Adrenal gland (tissue), 12 donors: ENCODE measurements around the gene RHEX. TPM values are rescaled to one million over a fixed set of nuclear protein-coding genes. Genes with fewer than 3 reads are reported as not detected.

Experiments used
- DNase-seq, 7 donors: peaks; one replicate each; pipeline ENCODE4 v3.0.0-alpha.2; 2019 to 2020
- H3K27ac ChIP-seq, 5 donors: fragments of 200-600 bp; sonication (generic) in 4 of 5; 1 replicate in 3 of 5; 2 replicates in 2 of 5; pipeline versions ENCODE4 v1.5.1 to v1.8.0; 2016 to 2020; ENCODE audit warnings: mild to moderate bottlenecking in 1 of 5
- H3K27me3 ChIP-seq: fragments of 200-600 bp; 2 replicates; pipeline ENCODE4 v1.8.0; 2021
- H3K36me3 ChIP-seq, 2 donors: fragments of 200-600 bp; replicated peaks in 1 of 2; 1 replicate in 1 of 2; 2 replicates in 1 of 2; pipeline versions ENCODE4 v1.5.1 to v1.8.0; 2018 to 2022
- H3K4me1 ChIP-seq, 2 donors: fragments of 200-600 bp; replicated peaks in 1 of 2; 1 replicate in 1 of 2; 2 replicates in 1 of 2; pipeline versions ENCODE4 v1.5.1 to v1.8.0; 2018 to 2021
- H3K4me3 ChIP-seq, 4 donors: fragments of 200-600 bp; sonication (generic) in 3 of 4; one replicate each; pipeline ENCODE4 v1.5.1; 2016 to 2018
- H3K9me3 ChIP-seq, 3 donors: fragments of 200-600 bp; sonication (generic) in 1 of 3; replicated peaks in 1 of 3; 1 replicate in 2 of 3; 2 replicates in 1 of 3; pipeline versions ENCODE4 v1.5.1 to v1.8.0; 2016 to 2021
- POLR2A ChIP-seq, 2 donors: fragments of 450-650 bp; IDR thresholded peaks; one replicate each; pipeline ENCODE4 v1.6.1; 2017; ENCODE audit warnings: antibody characterized with exemption in 2 of 2, mild to moderate bottlenecking in 2 of 2, moderate library complexity in 1 of 2
- WGBS, 4 donors: extraction: QIAGEN DNeasy Blood & Tissue Kit in 2 of 4; methylation state at CpG; one replicate each; pipeline versions ENCODE4 v1.1.5 to v1.1.7; 2013 to 2017; 5-methylcytosine and 5-hydroxymethylcytosine counted together
- intact Hi-C, 2 donors: fragments of 100-400 bp; cut with DNase I; formaldehyde crosslinking; loops; one replicate each; pipeline versions ENCODE4 v1.14.1 to v1.15.0; 2022 to 2023
- polyA plus RNA-seq, 3 donors: library from polyadenylated mRNA; stranded (reverse); fragments of 200-250 nt in 2 of 3; fragments of 350-450 nt in 1 of 3; fragmentation: Illumina TruSeq in 1 of 3; extraction: RNeasy Lipid Tissue Mini Kit (QIAGEN cat#74804) in 1 of 3; gene quantifications; one replicate each; pipeline ENCODE4 v1.2.3, GENCODE V29; 2013 to 2014
- total RNA-seq, 9 donors: library from RNA; depleted of rRNA in 4 of 9; stranded (reverse); fragments of >200 nt in 4 of 9; fragments of 120-200 nt in 1 of 9; fragmentation: NEBNext Ultra II Directional in 1 of 9; extraction: Animal tissue kit (Norgen Biotek cat#: 25700) in 1 of 9; gene quantifications; one replicate each; pipeline versions ENCODE4 v1.1.0 to v1.2.4, GENCODE V29; 2013 to 2023
- TF ChIP-seq, protein P1 (sequence below), 6 experiments: fragments of 450-650 bp in 4 of 6; fragments of 200-600 bp in 2 of 6; sonication (generic) in 1 of 6; IDR thresholded peaks; 1 replicate in 5 of 6; 2 replicates in 1 of 6; pipeline versions ENCODE4 v1.5.1 to v1.8.0; 2016 to 2021; ENCODE audit warnings: antibody characterized with exemption in 6 of 6, mild to moderate bottlenecking in 2 of 6, moderate library complexity in 1 of 6
- donor health status: healthy with polysubstance abuse.
- donor health status: Bipolar disorder and iron deficiency.
- donor health status: DM: yes; HTN: yes; CAD: no.
- donor health status: DM: no; HTN: no; CAD: no.
- donor health status: DM: no; HTN: no; CAD: no.
- donor health status: DM: yes; HTN: yes; CAD: no.

Gene RHEX
- total and polyA plus RNA-seq, 12 donors: 0.13 to 0.33 (median 0.17) TPM; not detected in 9

DNA sequence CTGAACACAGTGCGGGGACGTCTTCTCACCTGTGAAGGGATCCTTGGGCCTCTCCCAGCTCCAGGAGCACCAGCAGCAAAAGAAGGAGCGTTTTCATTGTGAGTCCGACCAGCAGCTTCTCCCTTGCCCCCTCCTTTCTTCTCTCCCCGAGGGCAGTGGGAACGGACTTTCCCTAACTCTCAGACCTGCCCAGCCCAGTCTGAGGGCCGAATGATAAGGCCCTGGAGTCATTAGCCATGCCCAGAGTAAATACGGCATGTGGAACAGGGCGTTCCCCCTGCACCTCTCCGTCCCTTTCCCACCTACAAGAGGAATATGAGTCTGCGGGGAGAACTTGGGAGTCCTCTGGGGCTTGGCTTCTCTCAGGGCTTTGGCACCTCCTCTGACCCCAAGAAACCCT is 29.3 kb upstream of the RHEX start, which contains the start of gene CTSE:
TSS of gene CTSE (minus strand) at position 201 of the 400 bp plus-strand sequence. CDS start at position 97, 104 bp downstream.
- Histone ChIP-seq H3K36me3 (no peaks in the 10 kb centered on the region), H3K27me3 (peaks cover 5% of the 10 kb centered on the region), H3K27ac (no peak within 1 kb of the TSS), H3K9me3 (no peaks in the 10 kb centered on the region), H3K4me3 (no peak within 1 kb of the TSS), H3K4me1 (no peaks in the 10 kb centered on the region)
- TF ChIP-seq, protein P1, sequence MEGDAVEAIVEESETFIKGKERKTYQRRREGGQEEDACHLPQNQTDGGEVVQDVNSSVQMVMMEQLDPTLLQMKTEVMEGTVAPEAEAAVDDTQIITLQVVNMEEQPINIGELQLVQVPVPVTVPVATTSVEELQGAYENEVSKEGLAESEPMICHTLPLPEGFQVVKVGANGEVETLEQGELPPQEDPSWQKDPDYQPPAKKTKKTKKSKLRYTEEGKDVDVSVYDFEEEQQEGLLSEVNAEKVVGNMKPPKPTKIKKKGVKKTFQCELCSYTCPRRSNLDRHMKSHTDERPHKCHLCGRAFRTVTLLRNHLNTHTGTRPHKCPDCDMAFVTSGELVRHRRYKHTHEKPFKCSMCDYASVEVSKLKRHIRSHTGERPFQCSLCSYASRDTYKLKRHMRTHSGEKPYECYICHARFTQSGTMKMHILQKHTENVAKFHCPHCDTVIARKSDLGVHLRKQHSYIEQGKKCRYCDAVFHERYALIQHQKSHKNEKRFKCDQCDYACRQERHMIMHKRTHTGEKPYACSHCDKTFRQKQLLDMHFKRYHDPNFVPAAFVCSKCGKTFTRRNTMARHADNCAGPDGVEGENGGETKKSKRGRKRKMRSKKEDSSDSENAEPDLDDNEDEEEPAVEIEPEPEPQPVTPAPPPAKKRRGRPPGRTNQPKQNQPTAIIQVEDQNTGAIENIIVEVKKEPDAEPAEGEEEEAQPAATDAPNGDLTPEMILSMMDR (IDR thresholded peaks at IDR 0.05): no peak
- TF ChIP-seq POLR2A (IDR thresholded peaks at IDR 0.05): no peak
- no peak for DNase-seq
- WGBS, 4 donors: 84 to 91% (median 88%) methylated on average over 10 to 11 of the region's 11 CpGs
- intact Hi-C loops: no loop called here

DNA sequence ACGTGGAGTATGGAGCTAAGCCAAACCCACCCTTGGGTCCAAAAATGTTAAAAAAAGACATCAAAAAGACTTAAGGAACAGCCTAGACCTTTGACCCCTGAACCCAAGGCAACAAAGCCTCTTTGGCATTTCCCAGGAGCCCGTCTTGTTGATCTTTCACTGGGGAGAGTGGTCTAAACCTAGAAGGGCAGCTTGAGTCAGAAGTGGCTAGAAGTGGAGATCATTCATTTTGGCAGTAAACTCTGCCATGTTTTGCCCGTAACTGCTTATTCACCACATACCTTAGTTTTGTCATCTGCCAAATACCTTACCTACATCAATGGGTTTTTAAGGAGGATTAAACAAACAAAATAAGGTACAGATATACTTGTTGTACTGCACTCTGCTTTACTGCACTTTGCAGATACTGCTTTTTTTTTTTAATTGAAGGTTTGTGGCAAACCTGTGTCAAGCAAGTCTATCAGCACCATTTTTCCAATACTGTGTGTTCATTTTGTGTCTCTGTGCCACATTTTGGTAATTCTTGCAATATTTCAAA is 27.6 kb upstream of the RHEX start:
- Histone ChIP-seq H3K9me3 (no peaks in the 10 kb centered on the region), H3K4me1 (no peaks in the 10 kb centered on the region), H3K27me3 (peaks cover 9% of the 10 kb centered on the region), H3K36me3 (no peaks in the 10 kb centered on the region), H3K27ac (no peak overlapping the region), H3K4me3 (no peak overlapping the region)
- TF ChIP-seq, protein P1 (IDR thresholded peaks at IDR 0.05): no peak
- no peak for TF ChIP-seq POLR2A (IDR thresholded peaks at IDR 0.05)
- DNase-seq: no peak
- 77 to 92% (median 82%) methylated on average over 3 of the region's 3 CpGs for WGBS, 4 donors
- intact Hi-C loops: loop anchor here in 1 of 2 donors (5.0 kb wide), 1 partner anchor 87 kb away; no protein-coding TSS in a partner anchor

DNA sequence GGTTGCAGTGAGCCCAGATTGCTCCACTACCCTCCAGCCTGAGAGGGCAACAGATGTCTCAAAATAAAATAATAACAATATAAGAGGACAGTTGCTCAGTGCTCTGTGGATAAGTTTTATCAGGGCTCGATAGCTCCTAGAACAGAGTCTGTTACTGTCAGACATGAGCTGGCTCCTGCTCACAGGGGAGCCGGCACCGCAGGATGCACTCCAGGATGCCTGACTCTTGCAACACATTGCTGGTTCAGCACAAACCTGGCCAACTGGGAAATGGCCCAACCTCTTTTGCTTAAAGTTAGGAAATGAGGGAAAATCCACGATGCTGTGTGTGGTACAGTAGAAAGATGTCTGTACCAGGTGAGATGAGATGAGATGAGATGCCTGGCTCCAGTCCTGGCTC is 23.5 kb upstream of the RHEX start:
- H3K27me3 ChIP-seq: peaks cover 21% of the 10 kb centered on the region
- WGBS, 4 donors: 30 to 57% (median 36%) methylated on average over 4 of the region's 4 CpGs
- H3K4me3 ChIP-seq: no peak overlapping the region
- no peak overlapping the region for H3K27ac ChIP-seq
- intact Hi-C loops: loop anchor here in 1 of 2 donors (5.0 kb wide), 1 partner anchor 83 kb away; no protein-coding TSS in a partner anchor
- DNase-seq: peak in 3 of 7 donors; percentile 25 to 41 (median 36)
- H3K4me1 ChIP-seq: peaks cover 0 to 7% of the 10 kb centered on the region in 2 donors
- no peaks in the 10 kb centered on the region for H3K36me3 ChIP-seq
- TF ChIP-seq, protein P1 (IDR thresholded peaks at IDR 0.05): no peak
- no peak for TF ChIP-seq POLR2A (IDR thresholded peaks at IDR 0.05)
- H3K9me3 ChIP-seq: no peaks in the 10 kb centered on the region

DNA sequence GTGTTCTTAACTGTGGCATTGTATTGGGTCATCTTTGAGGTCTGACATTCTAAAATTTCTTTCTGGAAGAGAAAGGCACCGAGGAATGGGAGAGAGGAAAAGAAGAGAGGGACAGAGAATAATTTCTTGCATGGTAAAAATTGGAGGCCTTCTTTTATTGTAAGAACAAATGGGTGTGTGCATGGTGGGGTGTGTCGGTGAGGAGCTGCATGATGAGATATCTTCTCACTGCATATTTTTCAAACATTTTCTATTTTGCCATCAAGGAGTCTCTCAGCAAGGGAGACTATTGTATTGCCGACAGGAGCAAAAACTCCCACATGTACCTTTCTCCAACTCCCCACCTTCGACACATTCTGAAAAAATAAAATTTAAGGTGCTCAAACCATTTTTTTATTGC is 22.8 kb upstream of the RHEX start:
- Histone ChIP-seq H3K9me3 (no peaks in the 10 kb centered on the region), H3K4me1 (peaks cover 0 to 7% of the 10 kb centered on the region in 2 donors), H3K4me3 (no peak overlapping the region), H3K27ac (no peak overlapping the region), H3K27me3 (peaks cover 26% of the 10 kb centered on the region), H3K36me3 (no peaks in the 10 kb centered on the region)
- intact Hi-C loops: loop anchor here in 1 of 2 donors (10.0 kb wide), 1 partner anchor 75 kb away; no protein-coding TSS in a partner anchor
- 62 to 77% (median 69%) methylated on average over 4 of the region's 4 CpGs for WGBS, 4 donors
- TF ChIP-seq POLR2A (IDR thresholded peaks at IDR 0.05): no peak
- TF ChIP-seq, protein P1 (IDR thresholded peaks at IDR 0.05): no peak
- no peak for DNase-seq
